OCI-LY1 (cell line): ENCODE results near the gene FMR1.

ENCODE experiments used
- EZH2 ChIP-seq: fragments of 200-600 bp; sonication (generic), shearing (Covaris generic); IDR thresholded peaks from 2 replicates; pipeline ENCODE4 v1.8.0; 2017; ENCODE audit warnings: borderline replicate concordance, mixed run types, mild to moderate bottlenecking, antibody characterized with exemption, low read length, moderate library complexity, mixed read lengths
- TF ChIP-seq, protein P1 (sequence below): fragments of 200-600 bp; sonication (generic), shearing (Covaris generic); IDR thresholded peaks from 2 replicates; pipeline ENCODE4 v1.5.1; 2017; ENCODE audit warnings: mild to moderate bottlenecking, antibody characterized with exemption, low read length, moderate library complexity, mixed read lengths

DNA sequence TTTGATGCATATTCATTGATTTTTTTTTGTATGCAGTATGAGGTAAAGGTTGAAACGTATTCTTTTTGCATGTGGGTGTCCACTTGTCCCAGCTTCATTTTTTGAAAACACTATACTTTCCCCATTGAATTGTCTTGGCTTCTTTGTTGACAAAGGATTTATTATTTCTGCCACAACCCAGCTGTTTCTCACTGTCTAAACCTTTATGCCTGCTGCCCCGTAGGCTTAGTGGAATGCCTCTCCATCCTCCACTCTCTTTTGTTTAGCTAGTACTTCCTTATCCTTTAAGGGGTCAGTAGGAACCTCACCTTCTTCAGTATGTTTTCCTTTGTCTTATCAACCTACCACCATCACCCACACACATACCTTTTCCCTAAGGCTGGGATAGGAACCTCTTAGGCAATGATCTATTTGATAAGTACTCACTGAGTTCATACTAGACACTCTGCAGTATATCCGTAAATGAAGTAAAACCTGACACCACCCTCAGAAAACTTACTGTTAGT lies 8.5 kb downstream of the FMR1 start:
- TF ChIP-seq, protein P1, sequence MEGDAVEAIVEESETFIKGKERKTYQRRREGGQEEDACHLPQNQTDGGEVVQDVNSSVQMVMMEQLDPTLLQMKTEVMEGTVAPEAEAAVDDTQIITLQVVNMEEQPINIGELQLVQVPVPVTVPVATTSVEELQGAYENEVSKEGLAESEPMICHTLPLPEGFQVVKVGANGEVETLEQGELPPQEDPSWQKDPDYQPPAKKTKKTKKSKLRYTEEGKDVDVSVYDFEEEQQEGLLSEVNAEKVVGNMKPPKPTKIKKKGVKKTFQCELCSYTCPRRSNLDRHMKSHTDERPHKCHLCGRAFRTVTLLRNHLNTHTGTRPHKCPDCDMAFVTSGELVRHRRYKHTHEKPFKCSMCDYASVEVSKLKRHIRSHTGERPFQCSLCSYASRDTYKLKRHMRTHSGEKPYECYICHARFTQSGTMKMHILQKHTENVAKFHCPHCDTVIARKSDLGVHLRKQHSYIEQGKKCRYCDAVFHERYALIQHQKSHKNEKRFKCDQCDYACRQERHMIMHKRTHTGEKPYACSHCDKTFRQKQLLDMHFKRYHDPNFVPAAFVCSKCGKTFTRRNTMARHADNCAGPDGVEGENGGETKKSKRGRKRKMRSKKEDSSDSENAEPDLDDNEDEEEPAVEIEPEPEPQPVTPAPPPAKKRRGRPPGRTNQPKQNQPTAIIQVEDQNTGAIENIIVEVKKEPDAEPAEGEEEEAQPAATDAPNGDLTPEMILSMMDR, result no peak
- TF ChIP-seq EZH2, result no peak
